AG08395 (cell line): Measurements from ENCODE around the gene CYP39A1.

Source experiments
- DNase-seq: peaks from one replicate; pipeline ENCODE4 v3.0.0; 2012; ENCODE audit warnings: mixed read lengths, low spot score

The CYP39A1 gene

DNA sequence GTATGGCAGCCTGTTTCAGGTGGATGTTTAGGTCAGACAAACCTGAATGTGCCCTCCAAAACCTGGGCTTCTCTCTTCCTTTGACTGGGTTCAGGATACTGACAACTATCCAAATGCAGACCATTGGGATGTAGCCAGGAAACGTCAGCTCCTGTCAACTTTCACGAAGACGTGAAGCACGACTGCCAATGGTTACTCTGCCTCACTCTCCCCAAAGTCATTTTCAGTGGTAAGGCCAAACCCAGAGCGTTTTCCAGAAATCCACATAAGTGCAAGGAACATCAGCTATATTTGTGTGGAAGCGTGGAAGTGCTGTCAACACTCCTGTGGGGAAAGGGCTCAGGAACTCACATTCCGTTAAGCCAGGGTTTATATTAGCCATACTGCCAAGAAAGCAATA, 141.3 kb downstream of the CYP39A1 start:
- no peak for DNase-seq

- DNase-seq = peak; percentile 72
Observed at GRCh38 chr6:46510651-46511050, 142.0 kb downstream of the CYP39A1 start.

DNA sequence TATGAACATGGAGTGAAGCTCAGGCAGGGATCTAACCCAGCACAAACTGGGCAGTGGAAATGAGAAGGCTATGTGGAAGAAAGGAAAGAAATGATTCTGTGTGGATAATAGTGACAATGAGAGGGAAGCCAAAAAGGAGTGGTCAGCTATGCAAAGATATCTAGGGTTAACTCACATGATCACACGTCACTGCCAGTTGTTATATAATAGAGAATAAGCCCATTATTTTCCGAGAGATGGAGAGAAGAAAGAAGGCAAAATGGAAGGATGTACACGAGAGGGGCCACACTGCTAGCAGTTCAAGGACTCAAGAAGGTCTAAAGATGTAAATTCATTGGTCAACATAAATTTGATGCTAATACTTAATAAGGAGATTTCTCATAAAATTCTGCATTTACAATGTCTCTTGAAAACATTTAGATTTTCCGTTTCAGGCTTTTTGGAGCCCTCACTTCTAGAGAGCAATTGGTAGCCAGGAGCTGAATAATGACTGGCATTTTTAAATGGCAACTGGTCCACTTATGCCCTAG, 142.6 kb downstream of the CYP39A1 start:
- peak; percentile 2 for DNase-seq

- no peak for DNase-seq
Observed at GRCh38 chr6:46509063-46509462, 143.6 kb downstream of the CYP39A1 start.

DNA sequence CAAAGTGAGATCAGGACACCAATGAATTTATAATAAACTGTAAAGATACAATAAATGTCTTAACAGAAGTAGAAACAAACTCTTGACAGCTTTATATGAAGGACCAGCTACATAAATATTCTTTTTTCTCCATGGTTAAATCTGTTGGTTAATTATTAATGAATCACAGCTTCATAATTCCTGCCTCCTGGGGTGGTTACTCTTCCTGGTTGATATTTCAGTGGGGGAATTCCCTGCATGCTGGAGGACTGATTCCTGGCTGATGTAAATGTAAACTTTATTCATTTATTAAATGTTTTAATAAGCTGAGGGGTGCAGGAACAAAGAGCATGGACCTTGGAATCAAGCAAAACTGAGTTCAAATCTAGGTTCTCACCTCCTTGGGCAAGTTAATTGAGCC, 145.2 kb downstream of the CYP39A1 start:
- no peak for DNase-seq

GRCh38 chr6:46505693-46506512, 146.7 kb downstream of the CYP39A1 start:
- no peak for DNase-seq

GRCh38 chr6:46504242-46504641, 148.4 kb downstream of the CYP39A1 start:
- no peak for DNase-seq

DNA sequence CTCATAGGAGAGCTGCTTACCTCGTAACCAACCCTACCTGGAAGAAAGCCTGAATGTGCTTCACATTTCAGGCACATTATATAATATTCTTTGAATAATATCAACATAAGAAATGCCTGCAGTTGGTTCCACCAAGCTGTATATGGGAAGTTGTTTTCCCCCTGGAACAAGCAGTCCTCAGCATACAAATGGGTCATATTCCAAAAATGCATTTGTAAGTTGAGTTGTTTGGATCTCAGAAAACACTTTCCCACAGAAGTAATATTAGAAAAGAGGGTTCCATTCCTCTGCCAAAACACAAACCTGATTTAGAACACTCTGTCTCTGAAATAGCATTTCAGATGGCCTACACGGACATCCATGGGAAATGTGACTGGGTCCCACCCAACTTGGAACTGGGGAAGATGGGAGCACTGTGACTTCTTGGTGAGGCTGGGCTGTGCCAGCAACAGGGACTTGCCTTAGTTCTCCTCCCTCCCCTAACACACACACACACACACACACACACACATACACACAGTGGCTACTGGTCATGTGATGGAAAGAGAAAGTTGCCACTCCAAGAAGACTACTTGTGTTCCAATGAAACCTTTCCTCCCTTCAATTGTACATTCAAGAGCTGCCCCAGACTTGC, 150.0 kb downstream of the CYP39A1 start:
- DNase-seq = no peak

GRCh38 chr6:46501136-46502089, 151.2 kb downstream of the CYP39A1 start:
- no peak for DNase-seq

- no peak for DNase-seq
Observed at GRCh38 chr6:46500382-46500781, 152.2 kb downstream of the CYP39A1 start.
